Spleen (tissue), 11 donors: ENCODE results near the gene NSG1. TPM values are rescaled to one million over a fixed set of nuclear protein-coding genes. Genes with fewer than 3 reads are reported as not detected.

Source experiments
- DNase-seq: peaks from one replicate; pipeline ENCODE4 v3.0.0-alpha.2; 2020
- H3K27ac ChIP-seq, 8 donors: fragments of 200-600 bp; sonication (generic) in 7 of 8; 1 replicate in 4 of 8; 2 replicates in 4 of 8; pipeline versions ENCODE4 v1.5.0 to v1.8.0; 2016 to 2021; ENCODE audit warnings: inconsistent platforms in 4 of 8, mild to moderate bottlenecking in 4 of 8, moderate library complexity in 1 of 8
- H3K27me3 ChIP-seq, 7 donors: fragments of 200-600 bp; sonication (generic) in 6 of 7; replicated peaks in 1 of 7; 1 replicate in 4 of 7; 2 replicates in 3 of 7; pipeline versions ENCODE4 v1.5.0 to v1.8.0; 2016 to 2021; ENCODE audit warnings: inconsistent platforms in 3 of 7, mild to moderate bottlenecking in 1 of 7
- H3K36me3 ChIP-seq, 6 donors: fragments of 200-600 bp; sonication (generic) in 5 of 6; 1 replicate in 4 of 6; 2 replicates in 2 of 6; pipeline versions ENCODE4 v1.5.0 to v1.8.0; 2016 to 2021; ENCODE audit warnings: inconsistent platforms in 2 of 6
- H3K4me1 ChIP-seq, 6 donors: fragments of 200-600 bp; sonication (generic) in 5 of 6; 1 replicate in 3 of 6; 2 replicates in 3 of 6; pipeline versions ENCODE4 v1.5.0 to v1.8.0; 2016 to 2021; ENCODE audit warnings: inconsistent platforms in 3 of 6
- H3K4me3 ChIP-seq, 8 donors: fragments of 200-600 bp; sonication (generic) in 7 of 8; 1 replicate in 4 of 8; 2 replicates in 4 of 8; pipeline versions ENCODE4 v1.5.0 to v1.8.0; 2016 to 2021; ENCODE audit warnings: inconsistent platforms in 4 of 8, mild to moderate bottlenecking in 4 of 8, moderate library complexity in 2 of 8
- H3K9me3 ChIP-seq, 8 donors: fragments of 200-600 bp; sonication (generic) in 7 of 8; 1 replicate in 4 of 8; 2 replicates in 4 of 8; pipeline versions ENCODE4 v1.5.0 to v1.8.0; 2016 to 2021; ENCODE audit warnings: inconsistent platforms in 4 of 8
- POLR2A ChIP-seq, 3 donors: fragments of 450-650 bp; IDR thresholded peaks; one replicate each; pipeline ENCODE4 v1.5.1; 2017; ENCODE audit warnings: antibody characterized with exemption in 3 of 3, mild to moderate bottlenecking in 1 of 3
- POLR2AphosphoS5 ChIP-seq, 3 donors: sonication (generic); formaldehyde crosslinking; IDR thresholded peaks; one replicate each; pipeline ENCODE4 v1.5.1; 2017; ENCODE audit warnings: antibody characterized with exemption in 3 of 3
- WGBS, 5 donors: extraction: QIAGEN DNeasy Blood & Tissue Kit in 3 of 5; methylation state at CpG; one replicate each; pipeline versions ENCODE4 v1.1.5 to v1.1.7; 2013 to 2018; 5-methylcytosine and 5-hydroxymethylcytosine counted together
- intact Hi-C: fragments of 100-400 bp; cut with DNase I; formaldehyde crosslinking; loops from one replicate; pipeline ENCODE4 v1.15.0; 2023; ENCODE audit warnings: low total_unique reads
- polyA plus RNA-seq, 3 donors: library from polyadenylated mRNA; stranded (reverse); fragments of 200-250 nt; gene quantifications; one replicate each; pipeline ENCODE4 v1.2.1, GENCODE V29; 2013
- total RNA-seq, 7 donors: library from RNA; depleted of rRNA in 3 of 7; stranded (reverse); fragments of >200 nt in 3 of 7; fragmentation: NEBNext Ultra II Directional in 4 of 7; extraction: Animal tissue kit (Norgen Biotek cat#: 25700) in 4 of 7; gene quantifications; one replicate each; pipeline versions ENCODE4 v1.1.0 to v1.2.1, GENCODE V29; 2016 to 2021
- TF ChIP-seq, protein P1 (sequence below), 11 experiments: fragments of 200-600 bp in 7 of 11; fragments of 450-650 bp in 4 of 11; sonication (generic) in 4 of 11; IDR thresholded peaks in 8 of 11; conservative IDR thresholded peaks in 3 of 11; 1 replicate in 7 of 11; 2 replicates in 4 of 11; pipeline versions ENCODE4 v1.4.0 to v1.8.0; 2016 to 2021; ENCODE audit warnings: antibody characterized with exemption in 11 of 11, inconsistent platforms in 4 of 11, mild to moderate bottlenecking in 1 of 11
- donor health status: healthy with polysubstance abuse.
- donor health status: DM: no; HTN: no; CAD: no; lungs with moderate emphysema.
- donor health status: DM: no; HTN: no; CAD: no.
- donor health status: Bipolar disorder and iron deficiency.
- donor health status: healthy.
- donor health status: DM: no; HTN: no; CAD: no.
- donor health status: DM: yes; HTN: yes; CAD: no.

The NSG1 gene
- total and polyA plus RNA-seq, 10 donors = 0.22 to 4.1 (median 1.4) TPM

DNA sequence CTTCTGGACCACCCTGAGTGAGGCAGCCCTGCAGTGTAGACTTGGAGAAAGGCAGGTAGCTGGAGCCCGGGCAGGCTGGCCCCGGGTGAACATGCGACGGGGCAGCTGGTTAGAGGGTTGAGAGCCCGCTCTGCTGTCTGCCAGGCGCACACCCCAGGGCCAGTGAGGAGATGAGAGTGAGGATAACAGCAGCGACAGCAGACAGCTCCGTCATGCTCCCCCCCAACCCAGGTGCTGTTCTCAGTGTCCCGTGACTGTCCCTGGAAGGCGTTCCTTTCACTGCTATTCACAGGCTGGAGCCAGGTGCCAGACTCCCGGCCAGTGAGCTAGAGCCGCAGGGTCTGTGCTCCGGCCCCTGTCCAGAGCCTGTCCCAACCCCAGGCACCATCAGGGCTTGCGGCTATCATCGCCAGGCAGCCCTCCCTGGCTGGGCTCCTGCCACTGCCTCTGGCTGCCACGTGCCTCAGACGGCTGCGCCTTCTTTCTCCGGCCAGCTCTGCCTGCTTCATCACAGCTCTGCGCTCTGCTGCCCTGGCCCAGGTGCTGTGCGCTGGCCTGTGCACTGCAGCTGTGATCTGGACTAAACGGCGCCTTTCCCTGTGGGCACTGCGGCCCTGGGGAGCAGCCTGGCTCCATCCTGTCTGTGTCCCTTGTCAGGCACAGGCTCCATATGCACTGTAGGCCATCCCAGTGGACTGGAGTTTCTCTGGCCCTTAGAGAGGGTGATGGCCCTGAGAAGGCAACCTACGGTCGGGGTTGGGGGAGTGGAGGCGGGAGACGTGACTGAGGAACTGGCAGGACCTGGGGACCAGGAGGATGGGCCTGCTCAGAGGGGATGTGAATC, 19.8 kb downstream of the NSG1 start:
- no peaks in the 10 kb centered on the region for H3K36me3 ChIP-seq
- intact Hi-C loops = no loop called here
- peak; percentile 64 for DNase-seq
- H3K4me1 ChIP-seq = no peaks in the 10 kb centered on the region
- peaks cover 0 to 70% (median 4%) of the 10 kb centered on the region in 7 donors for H3K27me3 ChIP-seq
- WGBS, 5 donors = 80 to 85% (median 84%) methylated on average over 24 to 28 of the region's 28 CpGs
- H3K4me3 ChIP-seq = no peak overlapping the region
- H3K9me3 ChIP-seq = no peaks in the 10 kb centered on the region
- TF ChIP-seq POLR2AphosphoS5 (IDR thresholded peaks at IDR 0.05) = peak in 1 of 3 donors; percentile 38
- no peak for TF ChIP-seq POLR2A (IDR thresholded peaks at IDR 0.05)
- H3K27ac ChIP-seq = no peak overlapping the region

DNA sequence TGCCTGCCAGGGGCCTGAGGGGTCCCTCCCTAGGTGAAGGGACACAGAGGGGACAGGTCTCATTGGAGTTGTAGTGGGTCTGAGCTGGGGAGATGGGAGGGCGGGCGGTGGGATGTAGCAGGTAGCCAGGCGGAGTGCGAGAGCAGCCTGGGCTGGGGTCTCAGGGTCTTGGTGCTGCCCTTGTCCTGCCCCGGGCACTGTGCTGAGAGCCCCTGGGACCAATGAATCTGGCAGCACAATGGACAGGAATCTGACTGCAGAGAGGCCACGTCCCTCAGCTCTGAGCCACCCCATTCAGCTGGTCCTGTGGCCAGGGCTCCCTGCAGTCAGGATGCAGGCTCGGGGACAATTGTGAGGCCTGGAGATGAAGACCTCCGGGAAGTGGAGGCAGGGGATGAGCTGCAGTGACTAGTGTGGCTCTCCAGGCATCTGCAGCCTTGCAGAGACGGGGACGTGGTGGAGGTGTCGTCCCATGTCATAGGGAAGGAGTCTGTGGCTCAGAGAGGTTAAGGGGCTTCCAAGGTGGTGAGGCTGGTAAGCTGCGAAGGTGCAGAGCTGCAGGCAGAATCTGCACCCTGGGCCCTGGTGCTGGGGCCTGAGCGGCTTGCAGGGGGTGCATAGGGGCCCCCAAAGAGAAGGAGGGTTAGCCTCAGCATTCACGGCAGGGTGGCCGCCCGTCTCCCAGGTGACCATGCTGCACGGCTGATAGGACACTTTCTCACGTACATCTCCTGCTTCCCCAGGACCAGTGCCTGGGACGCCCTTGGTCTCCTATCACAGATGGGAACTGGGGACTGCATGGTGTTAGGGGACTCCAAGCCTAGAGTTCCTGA, 20.6 kb downstream of the NSG1 start:
- H3K36me3 ChIP-seq = no peaks in the 10 kb centered on the region
- H3K4me3 ChIP-seq = no peak overlapping the region
- TF ChIP-seq, protein P1, sequence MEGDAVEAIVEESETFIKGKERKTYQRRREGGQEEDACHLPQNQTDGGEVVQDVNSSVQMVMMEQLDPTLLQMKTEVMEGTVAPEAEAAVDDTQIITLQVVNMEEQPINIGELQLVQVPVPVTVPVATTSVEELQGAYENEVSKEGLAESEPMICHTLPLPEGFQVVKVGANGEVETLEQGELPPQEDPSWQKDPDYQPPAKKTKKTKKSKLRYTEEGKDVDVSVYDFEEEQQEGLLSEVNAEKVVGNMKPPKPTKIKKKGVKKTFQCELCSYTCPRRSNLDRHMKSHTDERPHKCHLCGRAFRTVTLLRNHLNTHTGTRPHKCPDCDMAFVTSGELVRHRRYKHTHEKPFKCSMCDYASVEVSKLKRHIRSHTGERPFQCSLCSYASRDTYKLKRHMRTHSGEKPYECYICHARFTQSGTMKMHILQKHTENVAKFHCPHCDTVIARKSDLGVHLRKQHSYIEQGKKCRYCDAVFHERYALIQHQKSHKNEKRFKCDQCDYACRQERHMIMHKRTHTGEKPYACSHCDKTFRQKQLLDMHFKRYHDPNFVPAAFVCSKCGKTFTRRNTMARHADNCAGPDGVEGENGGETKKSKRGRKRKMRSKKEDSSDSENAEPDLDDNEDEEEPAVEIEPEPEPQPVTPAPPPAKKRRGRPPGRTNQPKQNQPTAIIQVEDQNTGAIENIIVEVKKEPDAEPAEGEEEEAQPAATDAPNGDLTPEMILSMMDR (IDR thresholded peaks at IDR 0.05 in 8 of 11, conservative IDR thresholded peaks at IDR 0.05 in 3 of 11) = no peak
- H3K9me3 ChIP-seq = no peaks in the 10 kb centered on the region
- no peaks in the 10 kb centered on the region for H3K4me1 ChIP-seq
- no peak for DNase-seq
- intact Hi-C loops = no loop called here
- H3K27me3 ChIP-seq = peaks cover 0 to 62% (median 4%) of the 10 kb centered on the region in 7 donors
- no peak overlapping the region for H3K27ac ChIP-seq
- 78 to 84% (median 81%) methylated on average over 16 to 19 of the region's 19 CpGs for WGBS, 5 donors

DNA sequence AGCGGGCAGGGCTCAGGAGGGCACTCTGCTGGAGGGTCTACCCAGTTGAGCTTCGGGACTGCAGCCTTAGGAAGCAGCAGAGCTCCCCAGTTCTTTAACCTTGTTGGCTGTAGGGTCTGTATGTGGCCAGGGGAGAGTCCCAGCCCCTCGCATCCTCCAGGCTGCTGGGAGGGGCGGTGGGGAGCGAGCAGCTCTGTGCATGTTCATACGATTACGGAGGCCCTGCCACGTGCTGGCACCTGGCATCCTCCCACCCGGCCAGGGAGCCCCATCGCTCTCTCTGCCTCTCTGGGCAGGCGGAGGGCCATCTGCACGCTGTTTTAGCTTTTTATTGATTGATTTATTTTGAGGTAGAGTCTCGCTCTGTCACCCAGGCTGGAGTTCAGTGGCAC, 21.2 kb downstream of the NSG1 start:
- DNase-seq = no peak
- 72 to 79% (median 76%) methylated on average over 8 to 13 of the region's 13 CpGs for WGBS, 5 donors
- intact Hi-C loops = no loop called here
- TF ChIP-seq POLR2AphosphoS5 (IDR thresholded peaks at IDR 0.05) (no peak), POLR2A (IDR thresholded peaks at IDR 0.05) (no peak)
- TF ChIP-seq, protein P1 (IDR thresholded peaks at IDR 0.05 in 8 of 11, conservative IDR thresholded peaks at IDR 0.05 in 3 of 11) = no peak
- Histone ChIP-seq H3K9me3 (no peaks in the 10 kb centered on the region), H3K36me3 (no peaks in the 10 kb centered on the region), H3K4me1 (no peaks in the 10 kb centered on the region), H3K4me3 (no peak overlapping the region), H3K27me3 (peaks cover 0 to 56% (median 4%) of the 10 kb centered on the region in 7 donors), H3K27ac (no peak overlapping the region)

DNA sequence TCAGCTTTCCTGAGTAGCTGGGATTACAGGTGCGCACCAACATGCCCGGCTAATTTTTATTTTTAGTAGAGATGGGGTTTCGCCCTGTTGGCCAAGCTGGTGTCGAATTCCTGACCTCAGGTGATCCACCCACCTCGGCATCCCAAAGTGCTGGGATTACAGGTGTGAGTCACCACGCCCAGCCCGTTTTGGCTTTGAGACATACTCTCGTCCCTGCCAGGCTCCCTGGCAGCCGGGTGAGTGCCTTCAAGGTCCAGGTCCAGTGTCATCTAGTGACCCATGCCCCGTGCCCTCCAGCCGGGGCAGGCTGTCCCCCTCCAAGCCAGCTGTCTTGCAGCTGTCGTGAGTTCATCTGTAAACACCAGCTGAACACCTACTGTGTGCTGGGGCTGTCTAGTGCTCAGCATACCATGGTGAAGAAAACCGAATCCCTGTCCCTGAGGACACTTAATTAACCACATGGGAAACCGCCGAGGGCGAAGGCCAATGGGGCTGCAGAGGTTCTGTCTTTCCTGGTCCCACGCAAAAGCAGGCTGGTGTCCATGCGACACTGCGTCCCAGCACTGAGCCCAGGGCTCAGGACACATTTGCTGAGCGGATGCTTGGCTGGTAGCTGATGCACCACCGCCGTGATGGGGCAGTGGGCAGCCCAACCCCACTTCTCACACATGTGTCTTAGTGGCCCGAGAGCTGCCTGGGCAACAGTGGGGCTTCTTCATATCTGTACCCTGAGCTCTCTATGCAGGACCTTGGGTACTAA, 21.9 kb downstream of the NSG1 start:
- no peak for DNase-seq
- no peak overlapping the region for H3K4me3 ChIP-seq
- H3K36me3 ChIP-seq = no peaks in the 10 kb centered on the region
- peaks cover 0 to 51% (median 4%) of the 10 kb centered on the region in 7 donors for H3K27me3 ChIP-seq
- peak in 1 of 3 donors; percentile 36 for TF ChIP-seq POLR2AphosphoS5 (IDR thresholded peaks at IDR 0.05)
- TF ChIP-seq POLR2A (IDR thresholded peaks at IDR 0.05) = no peak
- TF ChIP-seq, protein P1 (IDR thresholded peaks at IDR 0.05 in 8 of 11, conservative IDR thresholded peaks at IDR 0.05 in 3 of 11) = no peak
- no peak overlapping the region for H3K27ac ChIP-seq
- no peaks in the 10 kb centered on the region for H3K9me3 ChIP-seq
- intact Hi-C loops = no loop called here
- no peaks in the 10 kb centered on the region for H3K4me1 ChIP-seq
- 73 to 86% (median 78%) methylated on average over 16 to 23 of the region's 23 CpGs for WGBS, 5 donors
